Measurements from ENCODE around the gene ANAPC2. TPM values are rescaled to one million over a fixed set of nuclear protein-coding genes. Genes with fewer than 3 reads are reported as not detected.

The ANAPC2 gene
- total RNA-seq, 4 donors from 2014 or later, result 6.7 to 65.6 (median 24.9) TPM

DNA sequence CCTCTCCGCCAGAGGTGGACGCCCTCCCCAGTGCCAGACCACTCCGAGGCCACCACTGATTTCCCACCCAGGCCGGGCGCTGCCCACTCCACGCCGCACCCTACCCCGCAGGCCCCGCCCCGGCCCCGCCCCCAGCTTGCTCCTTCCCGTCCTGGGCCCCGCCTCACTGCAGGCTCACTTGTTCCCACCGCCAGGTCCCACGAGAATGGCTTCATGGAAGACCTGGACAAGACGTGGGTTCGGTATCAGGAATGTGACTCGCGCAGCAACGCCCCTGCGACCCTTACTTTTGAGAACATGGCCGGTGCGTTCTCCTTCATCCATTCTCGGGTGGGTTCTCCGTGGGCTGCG, 25.0 kb downstream of the ANAPC2 start:
- Histone ChIP-seq H3K4me3 (no peak overlapping the region), H3K9me3 (no peaks in the 10 kb centered on the region), H3K27ac (no peak overlapping the region), H3K4me1 (peaks cover 4 to 25% of the 10 kb centered on the region in 2 donors), H3K27me3 (peaks cover 48 to 91% of the 10 kb centered on the region in 2 donors), H3K36me3 (no peaks in the 10 kb centered on the region)
- TF ChIP-seq POLR2A (IDR thresholded peaks at IDR 0.05), result no peak
- no peak for TF ChIP-seq CTCF (IDR thresholded peaks at IDR 0.05)
- intact Hi-C loops (cut with DNase I; ENCODE audit: low total_unique reads), result no loop called here
- DNase-seq, result no peak

GRCh38 chr9:137162505-137163364, 25.6 kb downstream of the ANAPC2 start:
- Histone ChIP-seq H3K27me3 (peaks cover 43 to 87% of the 10 kb centered on the region in 2 donors), H3K4me1 (peaks cover 0 to 19% of the 10 kb centered on the region in 2 donors), H3K4me3 (no peak overlapping the region), H3K9me3 (no peaks in the 10 kb centered on the region), H3K27ac (no peak overlapping the region), H3K36me3 (no peaks in the 10 kb centered on the region)
- TF ChIP-seq POLR2A (IDR thresholded peaks at IDR 0.05) (no peak), CTCF (IDR thresholded peaks at IDR 0.05) (no peak)
- intact Hi-C loops (cut with DNase I; ENCODE audit: low total_unique reads), result no loop called here
- no peak for DNase-seq

DNA sequence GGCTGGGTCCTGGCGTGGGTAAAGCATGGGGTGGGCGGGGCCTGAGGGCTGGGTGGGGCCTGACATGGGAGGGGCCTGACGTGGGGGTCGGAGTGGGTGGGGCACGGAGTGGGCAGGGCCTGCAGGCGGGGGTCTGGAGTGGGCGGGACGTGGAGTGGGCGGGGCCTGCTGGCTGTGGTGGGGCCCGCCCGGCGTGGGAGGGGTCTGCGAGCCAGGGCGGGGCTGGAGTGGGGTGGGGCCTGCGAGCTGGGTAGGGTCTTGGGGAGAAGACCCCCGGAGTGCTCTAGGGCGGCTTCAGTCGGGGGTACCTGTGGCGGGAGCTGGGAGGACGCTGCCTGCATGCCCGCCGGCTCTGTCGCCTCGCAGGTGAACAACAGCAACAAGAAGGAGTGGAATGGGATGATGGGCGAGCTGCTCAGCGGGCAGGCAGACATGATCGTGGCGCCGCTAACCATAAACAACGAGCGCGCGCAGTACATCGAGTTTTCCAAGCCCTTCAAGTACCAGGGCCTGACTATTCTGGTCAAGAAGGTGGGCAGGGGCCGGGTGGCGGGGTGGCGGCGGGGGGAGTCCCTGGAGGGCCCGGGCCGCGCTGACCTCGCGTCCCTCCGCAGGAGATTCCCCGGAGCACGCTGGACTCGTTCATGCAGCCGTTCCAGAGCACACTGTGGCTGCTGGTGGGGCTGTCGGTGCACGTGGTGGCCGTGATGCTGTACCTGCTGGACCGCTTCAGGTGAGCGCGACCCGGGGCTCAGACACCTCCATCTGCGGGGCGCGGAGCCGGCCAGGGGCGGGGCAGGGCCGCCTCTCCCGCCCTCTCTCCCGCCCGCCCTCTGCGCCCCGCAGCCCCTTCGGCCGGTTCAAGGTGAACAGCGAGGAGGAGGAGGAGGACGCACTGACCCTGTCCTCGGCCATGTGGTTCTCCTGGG, 26.5 kb downstream of the ANAPC2 start:
- no peaks in the 10 kb centered on the region for H3K9me3 ChIP-seq
- TF ChIP-seq CTCF (IDR thresholded peaks at IDR 0.05) (no peak), POLR2A (IDR thresholded peaks at IDR 0.05) (no peak)
- peaks cover 37 to 86% of the 10 kb centered on the region in 2 donors for H3K27me3 ChIP-seq
- H3K27ac ChIP-seq, result no peak overlapping the region
- DNase-seq, result no peak
- H3K4me1 ChIP-seq, result peaks cover 0 to 17% of the 10 kb centered on the region in 2 donors
- H3K36me3 ChIP-seq, result no peaks in the 10 kb centered on the region
- intact Hi-C loops (cut with DNase I; ENCODE audit: low total_unique reads), result no loop called here
- H3K4me3 ChIP-seq, result no peak overlapping the region

- no peak for DNase-seq
- peaks cover 36 to 78% of the 10 kb centered on the region in 2 donors for H3K27me3 ChIP-seq
- H3K36me3 ChIP-seq, result no peaks in the 10 kb centered on the region
- no peak overlapping the region for H3K4me3 ChIP-seq
- no peaks in the 10 kb centered on the region for H3K9me3 ChIP-seq
- no peak overlapping the region for H3K27ac ChIP-seq
- no peak for TF ChIP-seq CTCF (IDR thresholded peaks at IDR 0.05)
- no peak for TF ChIP-seq POLR2A (IDR thresholded peaks at IDR 0.05)
- peaks cover 0 to 17% of the 10 kb centered on the region in 2 donors for H3K4me1 ChIP-seq
- intact Hi-C loops (cut with DNase I; ENCODE audit: low total_unique reads), result no loop called here
These were observed 27.4 kb downstream of the ANAPC2 start for GRCh38 chr9:137160716-137161557.
